HG02678 (cell line): Measurements from ENCODE around the gene ZFP36.
"Not testable (repeated sequence)": the region's sequence is repeated elsewhere in the genome, so short reads cannot be mapped to it uniquely, and the experiment has no call there.

ENCODE experiments used
- ATAC-seq: cut with Tn5 transposase; IDR thresholded peaks from one replicate; pipeline ENCODE4 v1.9.1; 2021; ENCODE audit warnings: mild to moderate bottlenecking, moderate library complexity; ENCODE audit not compliant: unreplicated experiment

ZFP36 gene

GRCh38 chr19:39435499-39436349 lies 29.1 kb downstream of the ZFP36 start, which contains the start of gene RPS16:
TSS of gene RPS16 (minus strand) at chr19:39435949. CDS start at chr19:39435895, 54 bp downstream.
- ATAC-seq = peak; percentile 90

- ATAC-seq = no peak
Measured at GRCh38 chr19:39436350-39436716, 29.7 kb downstream of the ZFP36 start.

GRCh38 chr19:39438270-39438934 lies 31.8 kb downstream of the ZFP36 start:
- ATAC-seq = no peak

GRCh38 chr19:39444598-39445195 lies 38.0 kb downstream of the ZFP36 start:
- no peak for ATAC-seq

GRCh38 chr19:39445196-39446111 lies 38.8 kb downstream of the ZFP36 start, which contains the start of gene SUPT5H:
TSS of gene SUPT5H (plus strand) at chr19:39445582. CDS start at chr19:39445891, 309 bp downstream.
- peak; percentile 88 for ATAC-seq

- ATAC-seq = no peak
Measured at GRCh38 chr19:39446365-39447084, 39.9 kb downstream of the ZFP36 start.

- ATAC-seq = no peak
Measured at GRCh38 chr19:39448271-39448670, 41.6 kb downstream of the ZFP36 start.

GRCh38 chr19:39449116-39449797 lies 42.6 kb downstream of the ZFP36 start:
- ATAC-seq = no peak

GRCh38 chr19:39451257-39451656 lies 44.6 kb downstream of the ZFP36 start:
- ATAC-seq = not testable (repeated sequence)
